Raji (cell line): ENCODE data around the gene JAZF1.

ENCODE experiments used
- POLR2A ChIP-seq: IDR thresholded peaks from 2 replicates; pipeline ENCODE4 v1.6.1; 2011; ENCODE audit warnings: low read depth, low read length, control low read depth; ENCODE audit not compliant: insufficient read depth

JAZF1 gene

DNA sequence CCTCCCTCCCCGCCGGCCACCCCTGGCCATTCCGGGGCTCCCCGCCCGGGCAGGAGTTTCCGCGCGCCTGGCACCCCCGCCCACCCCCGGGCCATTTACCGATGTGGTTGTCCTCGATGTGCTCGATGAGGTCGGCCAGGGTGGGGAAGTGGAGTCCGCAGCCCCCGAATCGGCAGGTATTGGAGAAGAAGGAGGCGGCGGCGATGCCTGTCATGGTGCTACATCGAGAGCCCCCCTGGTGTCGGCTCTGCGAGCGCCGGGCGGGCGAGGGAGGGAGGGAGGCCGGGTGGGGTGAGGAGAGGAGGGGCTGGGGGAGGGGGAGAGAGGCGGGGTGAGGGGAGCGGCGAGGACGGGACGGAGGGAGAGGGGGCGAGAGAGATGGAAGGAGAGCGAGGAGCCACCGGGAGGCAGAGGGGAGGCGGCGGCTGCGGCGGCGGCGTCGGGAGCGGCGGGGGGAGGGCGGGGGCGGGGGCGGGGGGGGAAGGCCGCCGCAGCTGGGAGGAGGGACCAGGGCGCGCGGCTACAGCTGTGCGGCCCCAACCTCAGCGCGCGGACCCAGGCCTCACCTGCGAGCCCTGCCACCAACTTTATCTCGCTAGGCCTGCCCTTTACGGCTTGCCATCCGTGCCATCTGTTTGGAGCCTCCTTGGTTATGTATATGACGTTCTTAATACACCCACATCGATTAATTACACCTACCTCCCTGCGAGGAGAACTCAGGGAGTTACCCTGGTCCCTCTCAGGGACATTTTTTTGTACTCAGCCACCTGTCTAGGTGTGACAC lies at the start of gene JAZF1:
TSS of gene JAZF1 (minus strand) at position 432 of the 784 bp plus-strand sequence.
- TF ChIP-seq POLR2A: no peak

DNA sequence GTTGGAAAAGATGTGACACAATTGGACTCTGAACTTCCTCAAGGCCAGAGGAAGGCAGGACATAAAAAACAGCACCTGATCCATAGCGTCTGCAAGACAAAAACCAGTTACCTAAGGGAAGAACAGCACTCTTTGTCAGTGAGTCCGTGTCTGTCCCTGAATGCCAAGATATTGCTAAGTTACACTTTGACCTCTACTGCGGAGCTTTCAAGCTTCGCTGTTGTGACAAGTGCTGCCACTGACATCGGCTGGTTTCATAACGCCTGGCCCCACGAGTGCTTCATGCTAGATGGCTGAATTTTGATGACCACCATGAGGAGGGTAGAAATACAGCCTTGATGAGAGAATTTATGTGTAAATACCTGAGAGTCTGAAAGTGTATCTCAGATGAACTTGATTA lies 49.7 kb upstream of the JAZF1 start:
- TF ChIP-seq POLR2A: no peak

DNA sequence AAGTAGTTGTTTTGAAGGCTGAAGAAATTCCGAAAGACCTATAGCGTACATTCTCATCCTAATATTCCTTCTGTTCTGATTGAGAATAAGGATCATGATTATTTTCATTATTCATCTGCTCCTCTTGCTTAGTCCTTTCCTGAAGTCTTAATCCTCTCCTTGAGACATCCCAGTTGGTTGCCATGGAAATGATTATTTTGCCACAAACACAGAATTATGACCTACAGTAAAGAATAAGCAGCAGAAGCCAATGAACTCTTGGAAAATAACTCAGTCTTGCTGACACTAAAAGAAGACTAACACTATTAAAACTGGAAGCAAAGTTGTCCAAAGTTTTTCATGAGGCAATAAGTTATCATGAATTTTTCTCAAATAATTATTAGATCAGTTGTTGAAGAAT lies 47.8 kb upstream of the JAZF1 start:
- no peak for TF ChIP-seq POLR2A

DNA sequence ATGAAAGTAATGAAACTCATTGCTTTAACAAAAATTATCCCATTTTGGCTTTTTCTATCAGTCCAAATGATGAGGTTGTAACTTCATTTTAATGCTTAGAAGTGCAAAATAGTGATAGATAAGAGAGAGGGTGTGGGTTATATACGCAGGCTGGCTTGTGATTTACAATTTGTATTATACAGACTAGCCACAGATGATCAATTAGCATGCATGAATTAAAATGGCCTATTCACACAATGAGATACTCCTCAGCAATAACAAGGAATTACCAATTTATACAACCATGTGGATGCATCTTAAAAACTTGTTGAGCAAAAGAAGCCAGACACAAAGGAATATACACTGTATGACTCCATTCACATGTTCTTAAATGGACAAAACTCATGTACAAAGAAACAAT lies 45.4 kb upstream of the JAZF1 start:
- no peak for TF ChIP-seq POLR2A

DNA sequence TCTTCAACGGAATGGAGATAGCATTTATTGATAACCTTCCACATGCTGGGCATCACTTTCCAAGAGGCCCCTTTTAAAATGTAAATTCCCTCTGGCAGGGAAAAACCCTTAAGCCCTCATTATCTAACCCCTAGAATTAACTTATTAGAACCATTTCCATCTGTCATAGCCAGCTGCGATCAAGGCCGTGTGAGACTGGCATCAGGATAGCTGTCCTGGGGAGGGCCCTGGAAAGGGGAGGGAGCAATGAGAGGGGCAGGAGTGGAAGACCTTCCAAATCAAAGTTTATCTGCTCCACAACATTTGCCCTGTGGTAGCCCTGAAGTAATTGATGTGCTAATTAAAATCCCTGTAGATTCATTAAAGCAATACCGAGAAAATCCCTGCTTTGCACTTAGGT lies 45.0 kb upstream of the JAZF1 start:
- no peak for TF ChIP-seq POLR2A

DNA sequence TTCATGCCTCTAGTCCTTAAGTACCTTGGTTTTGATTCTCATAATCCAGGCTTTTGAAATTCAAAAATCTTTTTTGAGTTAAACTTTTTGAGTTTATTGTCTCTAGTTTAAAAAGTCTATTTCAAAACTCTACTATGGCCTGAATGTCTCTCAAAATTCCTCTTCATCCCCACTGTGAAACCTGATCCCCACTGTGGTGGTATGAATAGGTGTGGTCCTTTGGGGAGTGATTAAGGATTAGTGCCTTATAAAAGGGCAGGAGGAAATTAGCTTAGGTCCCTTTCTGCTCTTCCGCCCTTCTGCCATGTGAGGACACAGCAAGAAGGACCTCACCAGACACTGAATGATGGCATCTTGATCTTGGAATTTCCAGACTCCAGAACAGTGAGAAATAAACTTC lies 44.1 kb upstream of the JAZF1 start:
- TF ChIP-seq POLR2A: no peak

DNA sequence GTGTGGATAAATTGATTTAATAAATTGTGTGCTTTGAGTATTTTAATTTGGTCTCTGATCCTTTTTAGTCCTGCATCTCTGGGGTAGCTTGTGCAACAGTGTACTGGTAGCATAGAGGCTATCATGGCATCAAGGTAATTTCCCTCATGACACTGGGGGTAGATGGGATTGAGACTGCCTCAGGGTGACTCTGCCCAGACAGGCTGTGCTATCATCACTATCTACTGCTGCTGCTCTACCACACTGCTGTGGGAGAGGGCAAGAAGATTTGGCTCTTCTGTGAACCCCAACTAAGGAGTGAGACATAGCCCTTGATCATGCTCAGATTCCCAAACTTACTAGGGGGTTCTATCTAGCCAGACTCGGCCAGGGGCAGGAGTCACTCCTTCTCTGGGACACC lies 43.6 kb upstream of the JAZF1 start:
- no peak for TF ChIP-seq POLR2A

DNA sequence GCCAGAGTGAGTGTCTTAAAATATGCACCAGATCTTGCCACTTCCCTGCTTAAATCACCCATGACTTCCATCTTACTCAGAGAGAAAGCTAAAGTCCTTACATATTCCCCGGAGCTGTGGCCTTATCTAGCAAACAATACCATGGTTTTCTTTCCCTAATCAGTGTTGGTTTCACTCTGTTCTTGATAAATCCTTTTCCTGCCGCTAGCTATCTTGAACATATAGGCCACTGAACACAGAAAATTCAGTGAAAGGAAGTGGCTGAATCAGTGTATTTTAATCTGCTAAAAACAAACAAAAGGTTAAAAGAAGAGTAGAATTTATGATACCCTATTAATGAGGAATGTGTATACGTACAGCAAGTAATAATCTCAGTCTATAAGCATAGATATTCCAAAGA lies 42.0 kb upstream of the JAZF1 start:
- TF ChIP-seq POLR2A: no peak

DNA sequence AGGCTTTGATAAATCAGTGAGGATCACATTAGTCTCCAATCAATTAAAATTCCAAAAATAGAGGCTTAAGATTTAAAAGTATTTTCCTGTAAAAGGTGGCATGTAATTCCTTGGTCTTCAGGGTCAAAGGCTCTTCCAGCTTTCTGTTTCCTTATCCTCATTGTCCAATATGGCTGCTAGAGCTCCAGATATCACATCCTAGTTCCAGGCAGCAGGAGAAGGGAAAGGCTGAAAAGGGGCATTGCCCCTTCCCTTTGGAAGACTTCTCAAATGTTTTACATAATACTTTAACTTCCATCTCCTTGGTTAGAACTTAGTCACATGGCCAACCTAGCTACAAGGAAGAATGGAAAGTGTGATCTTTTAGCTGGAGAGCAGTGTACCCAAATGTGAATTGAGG lies 39.2 kb upstream of the JAZF1 start:
- no peak for TF ChIP-seq POLR2A

DNA sequence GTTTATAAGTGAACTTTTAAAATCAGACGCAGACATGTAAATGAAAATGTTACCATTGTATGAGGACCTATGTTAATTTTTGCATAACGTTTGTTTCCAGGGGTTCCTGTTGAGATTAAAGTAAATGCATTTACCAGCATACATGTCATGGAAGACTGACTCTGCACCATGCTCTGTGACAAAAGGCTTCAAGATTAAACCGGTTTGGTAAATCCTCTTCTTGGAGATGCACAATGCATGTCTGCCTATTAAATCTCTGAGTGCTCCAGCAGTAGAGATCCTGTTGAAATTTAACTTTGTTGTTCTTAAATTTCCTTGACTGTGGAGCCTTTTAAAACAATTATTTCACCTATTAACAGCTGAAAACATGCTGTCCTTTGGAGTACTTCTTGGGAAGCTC lies 36.5 kb upstream of the JAZF1 start:
- no peak for TF ChIP-seq POLR2A

DNA sequence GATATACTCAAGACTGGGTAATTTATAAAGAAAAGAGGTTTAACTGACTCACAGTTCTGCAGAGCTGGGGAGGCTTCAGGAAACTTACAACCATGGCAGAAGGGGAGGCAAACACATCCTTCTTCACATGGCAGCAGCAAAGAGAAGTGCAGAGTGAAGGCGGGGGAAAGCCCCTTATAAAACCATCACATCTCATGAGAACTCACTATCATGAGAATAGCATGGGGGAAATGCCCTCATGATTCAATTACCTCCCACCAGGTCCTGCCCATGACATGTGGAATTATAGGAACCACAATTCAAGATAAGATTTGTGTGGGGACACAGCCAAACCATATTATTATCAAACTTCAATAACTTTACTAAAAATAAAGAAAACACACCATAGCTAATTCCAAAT lies 30.4 kb upstream of the JAZF1 start:
- TF ChIP-seq POLR2A: no peak

DNA sequence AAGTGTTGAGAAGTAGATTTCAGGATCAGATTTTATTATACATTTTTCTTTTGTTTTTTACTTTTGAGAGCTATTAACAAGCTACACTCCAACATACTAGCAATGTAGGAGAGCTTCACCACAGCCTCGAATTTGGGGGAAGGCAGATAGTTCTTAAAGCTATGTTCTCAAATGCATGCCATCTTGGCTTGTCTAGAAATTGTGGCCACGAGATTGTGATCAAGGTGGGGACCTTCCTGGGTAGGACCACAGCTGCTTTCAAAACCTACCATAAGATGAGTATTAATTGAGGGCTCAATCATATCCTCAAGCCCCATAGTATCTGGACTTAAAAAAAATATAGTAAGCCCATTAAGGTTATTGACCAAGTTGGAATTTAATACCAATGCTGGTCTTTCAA lies 27.9 kb upstream of the JAZF1 start:
- no peak for TF ChIP-seq POLR2A

DNA sequence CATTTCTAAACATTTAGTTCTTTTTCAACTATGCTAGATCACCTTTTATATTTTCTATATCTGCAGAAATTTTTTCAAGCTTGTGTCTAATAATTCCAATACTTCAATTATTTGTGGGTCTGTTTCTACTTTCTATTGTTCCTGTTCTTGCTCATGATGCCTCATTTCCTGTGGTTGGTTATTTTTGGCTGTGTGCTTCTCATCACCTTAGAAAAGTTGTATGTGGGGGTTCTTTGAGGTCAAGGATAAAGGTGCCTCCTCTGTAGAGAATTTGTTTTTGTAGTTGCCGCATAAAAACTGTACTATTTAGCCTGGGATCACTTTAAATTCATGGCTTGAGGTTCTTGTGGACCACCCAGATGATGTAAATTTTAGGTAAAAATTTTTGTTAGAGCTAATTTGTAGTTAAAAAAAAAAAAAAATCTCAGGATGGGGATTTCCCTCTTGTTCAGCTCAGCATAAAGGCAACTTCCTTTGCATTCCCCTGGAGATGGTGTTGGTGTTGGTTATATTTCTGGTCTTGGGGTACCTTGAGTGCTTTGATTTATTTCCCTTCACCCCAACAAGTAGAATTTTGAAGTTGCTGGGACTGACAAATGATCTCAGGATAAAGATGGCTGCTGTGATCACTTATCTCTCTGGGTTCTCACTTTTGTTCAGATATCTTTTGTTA lies 27.0 kb upstream of the JAZF1 start:
- no peak for TF ChIP-seq POLR2A

DNA sequence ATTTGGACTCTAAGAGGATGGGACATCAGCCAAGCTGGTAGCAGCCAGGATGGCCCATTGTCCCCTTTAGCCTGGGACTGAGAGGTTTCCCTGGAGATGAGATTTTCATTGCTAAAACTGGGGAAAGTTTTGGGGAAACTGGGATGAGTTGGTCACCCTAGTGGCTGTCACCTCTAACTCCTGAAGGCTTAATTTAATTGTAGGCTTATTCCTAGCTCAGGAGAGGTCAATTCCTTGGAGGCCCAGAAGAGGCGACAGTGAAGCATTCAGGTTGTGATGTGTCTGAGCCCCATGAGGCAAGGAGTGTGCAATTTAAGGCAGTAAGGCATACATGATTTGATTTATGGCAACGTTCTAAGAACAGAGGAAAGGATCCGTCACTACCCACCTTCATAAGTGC lies 24.9 kb upstream of the JAZF1 start:
- no peak for TF ChIP-seq POLR2A

DNA sequence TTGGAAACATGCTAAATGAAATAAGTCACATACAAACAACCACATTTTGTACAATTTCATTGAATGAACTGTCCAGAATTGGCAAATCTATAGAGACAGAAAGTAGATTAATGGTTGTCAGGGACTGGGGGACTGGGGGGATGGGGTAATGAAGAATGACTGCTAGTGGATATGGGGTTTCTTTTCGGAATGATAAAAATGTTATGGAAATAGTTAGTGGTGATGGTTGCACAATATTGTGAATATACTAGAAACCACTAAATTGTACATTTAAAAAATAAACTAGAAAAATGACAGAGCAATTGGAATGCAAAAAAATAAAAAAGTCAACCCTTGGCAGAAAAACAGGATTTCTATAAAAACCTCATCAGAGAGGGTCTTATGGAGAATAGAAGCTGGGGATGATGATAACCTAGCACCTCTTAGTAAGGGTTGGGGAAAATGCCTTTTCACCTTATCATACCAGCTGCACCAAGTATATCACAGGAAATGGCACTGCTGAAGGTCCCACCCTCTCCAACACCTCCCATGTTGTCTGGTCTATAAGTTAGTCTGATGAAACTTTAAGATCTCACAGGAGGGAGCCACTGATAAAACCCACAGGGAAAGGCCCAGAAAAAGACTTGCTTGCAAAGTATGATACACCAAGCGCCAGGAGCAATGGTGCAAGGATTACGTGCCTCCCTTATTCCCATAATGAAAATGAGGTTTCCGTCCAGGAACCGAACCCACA lies 23.1 kb upstream of the JAZF1 start:
- TF ChIP-seq POLR2A: no peak

DNA sequence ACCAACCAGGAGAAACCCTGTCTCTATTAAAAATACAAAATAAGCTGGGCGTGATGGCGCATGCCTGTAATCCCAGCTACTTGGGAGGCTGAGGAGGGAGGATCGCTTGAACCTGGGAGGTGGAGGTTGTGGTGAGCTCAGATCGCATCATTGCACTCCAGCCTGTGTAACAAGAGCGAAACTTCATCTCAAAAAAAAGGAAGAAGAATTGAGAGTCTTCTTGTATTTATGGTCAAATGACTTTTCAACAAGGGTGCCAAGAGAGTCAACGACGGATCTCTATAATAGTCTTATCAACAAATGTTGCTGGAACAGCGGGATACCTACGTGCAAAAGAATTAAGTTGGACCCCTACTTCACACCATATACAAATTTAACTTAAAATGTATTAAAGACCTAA lies 21.6 kb upstream of the JAZF1 start:
- no peak for TF ChIP-seq POLR2A
